Neutrophil (primary cell): ENCODE results near the gene LACTB.

Source experiments
- H3K27ac ChIP-seq: fragments of 200-600 bp; sonication (generic); 2 replicates; pipeline ENCODE4 v1.5.1; 2016; ENCODE audit warnings: mild to moderate bottlenecking, moderate library complexity
- H3K27me3 ChIP-seq: fragments of 200-600 bp; sonication (generic); 2 replicates; pipeline ENCODE4 v1.6.0; 2016; ENCODE audit warnings: mild to moderate bottlenecking
- H3K36me3 ChIP-seq: fragments of 200-600 bp; sonication (generic); 2 replicates; pipeline ENCODE4 v1.5.1; 2017
- H3K4me1 ChIP-seq, 2 experiments: fragments of 200-600 bp in 1 of 2; sonication (generic) in 1 of 2; 1 replicate in 1 of 2; 2 replicates in 1 of 2; pipeline versions ENCODE4 v1.5.1 to v1.6.1; 2013 to 2016; ENCODE audit warnings: low read depth in 1 of 2, low read length in 1 of 2, mild to moderate bottlenecking in 1 of 2, moderate library complexity in 1 of 2; ENCODE audit not compliant: control insufficient read depth in 1 of 2, insufficient read depth in 1 of 2
- H3K4me3 ChIP-seq, 2 experiments: fragments of 200-600 bp in 1 of 2; sonication (generic) in 1 of 2; 1 replicate in 1 of 2; 2 replicates in 1 of 2; pipeline ENCODE4 v1.5.1; 2013 to 2016; ENCODE audit warnings: low read depth in 1 of 2, low read length in 1 of 2, mild to moderate bottlenecking in 1 of 2, moderate library complexity in 1 of 2
- H3K9me3 ChIP-seq: fragments of 200-600 bp; sonication (generic); 2 replicates; pipeline ENCODE4 v1.5.1; 2016
- CTCF ChIP-seq: fragments of 200-600 bp; sonication (generic); IDR thresholded peaks from 2 replicates; pipeline ENCODE4 v1.5.1; 2016; ENCODE audit warnings: antibody characterized with exemption

Gene LACTB

GRCh38 chr15:63121382-63122001 lies at the start of gene LACTB:
TSS of gene LACTB (plus strand) at chr15:63121861. CDS start at chr15:63121872, 11 bp downstream.
- peak within 1 kb of the TSS; percentile 92 for H3K27ac ChIP-seq
- peak within 1 kb of the TSS; percentile 85 to 86 for H3K4me3 ChIP-seq
- H3K4me1 ChIP-seq = peaks cover 7% of the 10 kb centered on the region in 2 experiments
- H3K27me3 ChIP-seq = no peaks in the 10 kb centered on the region
- peaks cover 11% of the 10 kb centered on the region for H3K36me3 ChIP-seq
- TF ChIP-seq CTCF = no peak
- peaks cover 13% of the 10 kb centered on the region for H3K9me3 ChIP-seq

- Histone ChIP-seq H3K27ac (no peak overlapping the region), H3K4me3 (no peak overlapping the region), H3K4me1 (no peaks in the 10 kb centered on the region), H3K9me3 (no peaks in the 10 kb centered on the region), H3K27me3 (peaks cover 7% of the 10 kb centered on the region), H3K36me3 (peaks cover 41% of the 10 kb centered on the region)
- TF ChIP-seq CTCF = no peak
Measured at GRCh38 chr15:63072023-63072650, 49.5 kb upstream of the LACTB start.

- Histone ChIP-seq H3K27me3 (peaks cover 7% of the 10 kb centered on the region), H3K9me3 (no peaks in the 10 kb centered on the region), H3K4me1 (no peaks in the 10 kb centered on the region), H3K27ac (no peak overlapping the region), H3K36me3 (peaks cover 35% of the 10 kb centered on the region), H3K4me3 (no peak overlapping the region)
- TF ChIP-seq CTCF = no peak
Measured at GRCh38 chr15:63072809-63073277, 48.8 kb upstream of the LACTB start.

- no peaks in the 10 kb centered on the region for H3K4me1 ChIP-seq
- H3K36me3 ChIP-seq = peaks cover 27% of the 10 kb centered on the region
- TF ChIP-seq CTCF = no peak
- no peak overlapping the region for H3K27ac ChIP-seq
- no peaks in the 10 kb centered on the region for H3K9me3 ChIP-seq
- no peak overlapping the region for H3K4me3 ChIP-seq
- peaks cover 7% of the 10 kb centered on the region for H3K27me3 ChIP-seq
Measured at GRCh38 chr15:63073497-63074172, 48.0 kb upstream of the LACTB start.

GRCh38 chr15:63075015-63075983 lies 46.4 kb upstream of the LACTB start:
- peaks cover 20% of the 10 kb centered on the region for H3K36me3 ChIP-seq
- H3K27ac ChIP-seq = no peak overlapping the region
- peaks cover 7% of the 10 kb centered on the region for H3K27me3 ChIP-seq
- H3K9me3 ChIP-seq = no peaks in the 10 kb centered on the region
- no peak for TF ChIP-seq CTCF
- no peaks in the 10 kb centered on the region for H3K4me1 ChIP-seq
- H3K4me3 ChIP-seq = no peak overlapping the region
